IMR-90 (cell line): Measurements from ENCODE around the gene APOF. TPM values are rescaled to one million over a fixed set of nuclear protein-coding genes. Genes with fewer than 3 reads are reported as not detected.

Experiments used
- BHLHE40 ChIP-seq: fragments of 150-350 bp; IDR thresholded peaks from 2 replicates; pipeline ENCODE4 v1.6.1; 2016; ENCODE audit warnings: mild to moderate bottlenecking, low read depth, low read length
- CHD1 ChIP-seq: IDR thresholded peaks from 2 replicates; pipeline ENCODE4 v1.6.1; 2012; ENCODE audit warnings: low read depth, low read length, improper control_type of control experiment
- NFE2L2 ChIP-seq: fragments of 150-350 bp; IDR thresholded peaks from 2 replicates; pipeline ENCODE4 v1.6.1; 2016; ENCODE audit warnings: low read depth, mild to moderate bottlenecking, low read length
- RAD21 ChIP-seq: IDR thresholded peaks from 2 replicates; pipeline ENCODE4 v1.6.1; 2012; ENCODE audit warnings: low read length, improper control_type of control experiment
- RCOR1 ChIP-seq: IDR thresholded peaks from 2 replicates; pipeline ENCODE4 v1.6.1; 2012; ENCODE audit warnings: mild to moderate bottlenecking, low read length, improper control_type of control experiment; ENCODE audit not compliant: insufficient replicate concordance
- RFX5 ChIP-seq: IDR thresholded peaks from 2 replicates; pipeline ENCODE4 v1.8.0; 2012; ENCODE audit warnings: low read depth, mild to moderate bottlenecking, low read length, moderate library complexity
- SMC3 ChIP-seq: fragments of 150-350 bp; IDR thresholded peaks from 2 replicates; pipeline ENCODE4 v1.6.1; 2016; ENCODE audit warnings: low read depth, mild to moderate bottlenecking, antibody characterized with exemption, low read length, moderate library complexity
- polyA plus RNA-seq, 3 experiments: library from polyadenylated mRNA; depleted of rRNA; stranded (reverse); fragments of >200 nt; gene quantifications; 2 replicates each; pipeline ENCODE4 v1.2.3, GENCODE V29; 2012; ENCODE audit warnings: low replicate concordance in 1 of 3
- total RNA-seq: library from RNA; depleted of rRNA; stranded (reverse); fragments of >200 nt; gene quantifications from 2 replicates; pipeline ENCODE4 v1.2.3, GENCODE V29; 2012

Gene APOF
- total and polyA plus RNA-seq, 2 of the 4 experiments (the other 2 are of a cell fraction): not detected

- TF ChIP-seq RFX5 (no peak), RAD21 (no peak), CHD1 (no peak), NFE2L2 (no peak), RCOR1 (no peak), SMC3 (no peak), BHLHE40 (no peak)
Measured at GRCh38 chr12:56333197-56333678, 29.4 kb downstream of the APOF start (continued).
